Spleen (tissue), 7 donors: ENCODE data around the gene KHK.

Experiments
- POLR2A ChIP-seq, 3 donors: fragments of 450-650 bp; IDR thresholded peaks; one replicate each; pipeline ENCODE4 v1.5.1; 2017; ENCODE audit warnings: antibody characterized with exemption in 3 of 3, mild to moderate bottlenecking in 1 of 3
- POLR2AphosphoS5 ChIP-seq, 3 donors: sonication (generic); formaldehyde crosslinking; IDR thresholded peaks; one replicate each; pipeline ENCODE4 v1.5.1; 2017; ENCODE audit warnings: antibody characterized with exemption in 3 of 3
- TF ChIP-seq, protein P1 (sequence below), 11 experiments: fragments of 200-600 bp in 7 of 11; fragments of 450-650 bp in 4 of 11; sonication (generic) in 4 of 11; IDR thresholded peaks in 8 of 11; conservative IDR thresholded peaks in 3 of 11; 1 replicate in 7 of 11; 2 replicates in 4 of 11; pipeline versions ENCODE4 v1.4.0 to v1.8.0; 2016 to 2021; ENCODE audit warnings: antibody characterized with exemption in 11 of 11, inconsistent platforms in 4 of 11, mild to moderate bottlenecking in 1 of 11
- donor health status: DM: no; HTN: no; CAD: no; lungs with moderate emphysema.
- donor health status: DM: no; HTN: no; CAD: no.
- donor health status: DM: no; HTN: no; CAD: no.

DNA sequence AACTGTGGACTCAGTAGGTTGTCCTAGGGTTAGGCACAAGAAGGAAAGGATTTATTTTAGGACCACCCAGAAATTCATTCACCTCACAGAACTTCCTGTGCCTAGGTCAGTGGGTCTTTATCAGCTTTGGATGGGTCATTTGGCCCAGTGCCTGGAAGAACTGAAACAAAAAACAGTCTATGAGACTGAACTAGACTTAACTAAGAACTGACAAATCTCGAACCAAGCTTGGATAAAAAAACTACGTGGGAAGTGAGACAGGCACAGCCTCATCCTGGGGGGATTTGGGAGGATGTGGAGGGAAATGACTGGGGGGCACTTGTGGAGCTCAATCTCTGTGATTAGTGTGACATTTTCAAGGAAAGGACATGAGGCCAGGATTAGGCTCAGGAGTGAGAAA is 12.8 kb upstream of the KHK start:
- TF ChIP-seq, protein P1, sequence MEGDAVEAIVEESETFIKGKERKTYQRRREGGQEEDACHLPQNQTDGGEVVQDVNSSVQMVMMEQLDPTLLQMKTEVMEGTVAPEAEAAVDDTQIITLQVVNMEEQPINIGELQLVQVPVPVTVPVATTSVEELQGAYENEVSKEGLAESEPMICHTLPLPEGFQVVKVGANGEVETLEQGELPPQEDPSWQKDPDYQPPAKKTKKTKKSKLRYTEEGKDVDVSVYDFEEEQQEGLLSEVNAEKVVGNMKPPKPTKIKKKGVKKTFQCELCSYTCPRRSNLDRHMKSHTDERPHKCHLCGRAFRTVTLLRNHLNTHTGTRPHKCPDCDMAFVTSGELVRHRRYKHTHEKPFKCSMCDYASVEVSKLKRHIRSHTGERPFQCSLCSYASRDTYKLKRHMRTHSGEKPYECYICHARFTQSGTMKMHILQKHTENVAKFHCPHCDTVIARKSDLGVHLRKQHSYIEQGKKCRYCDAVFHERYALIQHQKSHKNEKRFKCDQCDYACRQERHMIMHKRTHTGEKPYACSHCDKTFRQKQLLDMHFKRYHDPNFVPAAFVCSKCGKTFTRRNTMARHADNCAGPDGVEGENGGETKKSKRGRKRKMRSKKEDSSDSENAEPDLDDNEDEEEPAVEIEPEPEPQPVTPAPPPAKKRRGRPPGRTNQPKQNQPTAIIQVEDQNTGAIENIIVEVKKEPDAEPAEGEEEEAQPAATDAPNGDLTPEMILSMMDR (IDR thresholded peaks at IDR 0.05 in 8 of 11, conservative IDR thresholded peaks at IDR 0.05 in 3 of 11), result no peak
- TF ChIP-seq POLR2A (IDR thresholded peaks at IDR 0.05), result no peak
- TF ChIP-seq POLR2AphosphoS5 (IDR thresholded peaks at IDR 0.05), result no peak
